Panc1 (cell line): ENCODE measurements around the gene ZCCHC17. TPM values are rescaled to one million over a fixed set of nuclear protein-coding genes. Genes with fewer than 3 reads are reported as not detected.

Experiments
- ATAC-seq: fragments of 200-7000 bp; cut with Tn5 transposase; 2 replicates; pipeline ENCODE4 v1.9.1; 2020; ENCODE audit warnings: mild to moderate bottlenecking, moderate library complexity
- BruUV-seq: library from RNA; stranded (reverse); fragments of 400-500 nt; replicated peaks from 2 replicates; lab custom pipeline; 2021; lab: Mats Ljungman, UMichigan
- CTCF ChIA-PET: fragments of 300-600 bp; sonication (Branson Sonifier 250); formaldehyde crosslinking; loops from one replicate; lab custom pipeline; 2022; ENCODE audit warnings: antibody characterized with exemption; lab: Charles Lee
- POLR2A ChIA-PET: fragments of 300-600 bp; sonication (Branson Sonifier 250); formaldehyde crosslinking; loops from one replicate; lab custom pipeline; 2022; ENCODE audit warnings: antibody characterized with exemption; lab: Charles Lee
- DNase-seq: peaks from one replicate; pipeline ENCODE4 v3.0.0-alpha.2; 2010; ENCODE audit warnings: low read depth, low spot score
- H3K27ac ChIP-seq: 2 replicates; pipeline ENCODE4 v1.5.1; 2011; ENCODE audit warnings: mild to moderate bottlenecking, low read length, inconsistent platforms
- H3K27me3 ChIP-seq: fragments of 200-500 bp; sonication (Bioruptor generic); 2 replicates; pipeline ENCODE4 v1.6.0; 2014; ENCODE audit warnings: low read length, inconsistent platforms; ENCODE audit not compliant: control insufficient read depth, insufficient read depth
- H3K36me3 ChIP-seq: fragments of 200-500 bp; sonication (Bioruptor generic); 2 replicates; pipeline ENCODE4 v1.5.1; 2014; ENCODE audit warnings: inconsistent platforms, mild to moderate bottlenecking, low read length, moderate library complexity; ENCODE audit not compliant: control insufficient read depth, insufficient read depth
- H3K4me1 ChIP-seq: 2 replicates; pipeline ENCODE4 v1.5.1; 2011; ENCODE audit warnings: inconsistent platforms, mild to moderate bottlenecking, low read length, moderate library complexity; ENCODE audit not compliant: control insufficient read depth, insufficient read depth
- H3K4me3 ChIP-seq, 2 experiments: 2 replicates each; pipeline ENCODE4 v1.5.1; 2011 to 2012; ENCODE audit warnings: low read depth in 2 of 2, low read length in 2 of 2, mild to moderate bottlenecking in 2 of 2, inconsistent platforms in 1 of 2, moderate library complexity in 1 of 2
- H3K9me3 ChIP-seq: fragments of 200-500 bp; sonication (Bioruptor generic); 2 replicates; pipeline ENCODE4 v1.5.1; 2014; ENCODE audit warnings: low read depth, mild to moderate bottlenecking, inconsistent platforms, low read length, moderate library complexity; ENCODE audit not compliant: control insufficient read depth, insufficient read depth
- POLR2AphosphoS5 ChIP-seq: IDR thresholded peaks from 2 replicates; pipeline ENCODE4 v1.6.1; 2012; ENCODE audit warnings: mild to moderate bottlenecking, low read depth, low read length, moderate library complexity
- SIN3A ChIP-seq: IDR thresholded peaks from 2 replicates; pipeline ENCODE4 v1.6.1; 2012; ENCODE audit warnings: low read depth, mild to moderate bottlenecking, low read length, moderate library complexity, borderline replicate concordance; ENCODE audit not compliant: insufficient read depth
- TCF7L2 ChIP-seq: IDR thresholded peaks from 2 replicates; pipeline ENCODE4 v1.6.1; 2011; ENCODE audit warnings: mild to moderate bottlenecking, low read depth, low read length, inconsistent platforms
- in situ Hi-C: cut with HindIII; loops from 2 replicates; pipeline ENCODE4 v1.10.0; 2016; ENCODE audit warnings: low sequenced_read_pairs, low pct_unique_long_range_greater_than_20kb
- intact Hi-C: fragments of 100-400 bp; cut with micrococcal nuclease; formaldehyde crosslinking; loops from one replicate; pipeline ENCODE4 v1.10.0; 2022; ENCODE audit not compliant: unreplicated experiment
- total RNA-seq: library from RNA; stranded (reverse); gene quantifications from one replicate; pipeline ENCODE4 v1.2.1, GENCODE V29; 2021; ENCODE audit not compliant: unreplicated experiment
- TF ChIP-seq, protein P1 (sequence below), 2 experiments: IDR thresholded peaks; 2 replicates each; pipeline ENCODE4 v1.6.1; 2011 to 2012; ENCODE audit warnings: low read depth in 2 of 2, control low read depth in 1 of 2, low read length in 1 of 2, mild to moderate bottlenecking in 1 of 2, moderate library complexity in 1 of 2; ENCODE audit not compliant: insufficient read depth in 1 of 2
- TF ChIP-seq, protein P2 (sequence below): fragments of 450-650 bp; IDR thresholded peaks from 2 replicates; pipeline ENCODE4 v1.5.1; 2017; ENCODE audit warnings: mild to moderate bottlenecking

The ZCCHC17 gene
- total RNA-seq, 1 experiment from 2014 or later, result 30.6 TPM

DNA sequence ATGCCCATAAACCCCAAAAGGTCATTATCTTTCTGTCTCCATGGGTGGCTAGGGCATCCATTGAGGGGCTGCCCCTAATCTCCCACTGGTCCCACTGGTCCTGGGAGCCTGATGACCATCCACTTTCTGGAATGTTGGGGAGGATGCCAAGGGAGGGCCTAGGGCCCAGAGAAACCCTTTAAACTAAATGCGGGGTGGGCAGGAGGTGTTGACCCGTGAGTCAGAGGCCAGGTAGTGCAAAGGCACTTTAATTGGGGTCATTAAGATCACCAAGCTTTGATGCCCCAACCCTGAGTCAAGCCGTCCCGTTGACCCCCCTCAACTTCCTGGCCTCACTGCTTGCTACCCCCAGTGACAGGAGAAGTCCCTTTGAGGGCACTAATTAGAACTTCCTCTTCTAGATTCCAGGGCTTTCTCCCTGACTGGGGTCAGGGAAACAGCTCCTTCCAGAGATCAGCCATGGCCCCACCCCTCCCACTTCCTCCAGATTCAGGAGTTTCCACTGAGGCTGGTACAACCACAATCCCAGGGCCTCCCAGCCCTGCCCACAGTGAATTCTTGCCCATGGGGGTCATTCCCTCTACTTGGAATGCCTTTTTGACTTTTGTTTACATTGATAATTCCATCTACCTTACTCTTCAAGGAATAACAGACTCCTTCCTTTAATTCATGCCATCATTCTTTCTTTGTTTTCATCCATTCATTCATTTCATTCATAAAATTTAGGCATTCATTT lies 100.7 kb downstream of the ZCCHC17 start:
- ATAC-seq (no peak), DNase-seq (no peak)
- ChIA-PET CTCF (interaction anchor here (0.6 to 2.4 kb wide), 2 partner anchors 100 to 151 kb away, joined by 3 to 8 read pairs; no protein-coding TSS in a partner anchor), POLR2A (interaction anchor here (0.5 kb wide), 1 partner anchor 15 kb away, joined by 6 read pairs; no protein-coding TSS in a partner anchor)
- intact Hi-C loops (loop anchor here (2.0 kb wide), 1 partner anchor 151 kb away; no protein-coding TSS in a partner anchor), in situ Hi-C loops (no loop called here)
- no peaks in the 10 kb centered on the region for H3K27me3 ChIP-seq
- H3K4me1 ChIP-seq, result peaks cover 4% of the 10 kb centered on the region; the same call in 1 of the 2 replicates
- TF ChIP-seq, protein P1, sequence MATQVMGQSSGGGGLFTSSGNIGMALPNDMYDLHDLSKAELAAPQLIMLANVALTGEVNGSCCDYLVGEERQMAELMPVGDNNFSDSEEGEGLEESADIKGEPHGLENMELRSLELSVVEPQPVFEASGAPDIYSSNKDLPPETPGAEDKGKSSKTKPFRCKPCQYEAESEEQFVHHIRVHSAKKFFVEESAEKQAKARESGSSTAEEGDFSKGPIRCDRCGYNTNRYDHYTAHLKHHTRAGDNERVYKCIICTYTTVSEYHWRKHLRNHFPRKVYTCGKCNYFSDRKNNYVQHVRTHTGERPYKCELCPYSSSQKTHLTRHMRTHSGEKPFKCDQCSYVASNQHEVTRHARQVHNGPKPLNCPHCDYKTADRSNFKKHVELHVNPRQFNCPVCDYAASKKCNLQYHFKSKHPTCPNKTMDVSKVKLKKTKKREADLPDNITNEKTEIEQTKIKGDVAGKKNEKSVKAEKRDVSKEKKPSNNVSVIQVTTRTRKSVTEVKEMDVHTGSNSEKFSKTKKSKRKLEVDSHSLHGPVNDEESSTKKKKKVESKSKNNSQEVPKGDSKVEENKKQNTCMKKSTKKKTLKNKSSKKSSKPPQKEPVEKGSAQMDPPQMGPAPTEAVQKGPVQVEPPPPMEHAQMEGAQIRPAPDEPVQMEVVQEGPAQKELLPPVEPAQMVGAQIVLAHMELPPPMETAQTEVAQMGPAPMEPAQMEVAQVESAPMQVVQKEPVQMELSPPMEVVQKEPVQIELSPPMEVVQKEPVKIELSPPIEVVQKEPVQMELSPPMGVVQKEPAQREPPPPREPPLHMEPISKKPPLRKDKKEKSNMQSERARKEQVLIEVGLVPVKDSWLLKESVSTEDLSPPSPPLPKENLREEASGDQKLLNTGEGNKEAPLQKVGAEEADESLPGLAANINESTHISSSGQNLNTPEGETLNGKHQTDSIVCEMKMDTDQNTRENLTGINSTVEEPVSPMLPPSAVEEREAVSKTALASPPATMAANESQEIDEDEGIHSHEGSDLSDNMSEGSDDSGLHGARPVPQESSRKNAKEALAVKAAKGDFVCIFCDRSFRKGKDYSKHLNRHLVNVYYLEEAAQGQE (IDR thresholded peaks at IDR 0.05; ENCODE audit: insufficient read depth in 1 of 2, low read depth in 2 of 2, low read length in 1 of 2), result no peak
- TF ChIP-seq POLR2AphosphoS5 (no peak), SIN3A (no peak), TCF7L2 (no peak)
- TF ChIP-seq, protein P2, sequence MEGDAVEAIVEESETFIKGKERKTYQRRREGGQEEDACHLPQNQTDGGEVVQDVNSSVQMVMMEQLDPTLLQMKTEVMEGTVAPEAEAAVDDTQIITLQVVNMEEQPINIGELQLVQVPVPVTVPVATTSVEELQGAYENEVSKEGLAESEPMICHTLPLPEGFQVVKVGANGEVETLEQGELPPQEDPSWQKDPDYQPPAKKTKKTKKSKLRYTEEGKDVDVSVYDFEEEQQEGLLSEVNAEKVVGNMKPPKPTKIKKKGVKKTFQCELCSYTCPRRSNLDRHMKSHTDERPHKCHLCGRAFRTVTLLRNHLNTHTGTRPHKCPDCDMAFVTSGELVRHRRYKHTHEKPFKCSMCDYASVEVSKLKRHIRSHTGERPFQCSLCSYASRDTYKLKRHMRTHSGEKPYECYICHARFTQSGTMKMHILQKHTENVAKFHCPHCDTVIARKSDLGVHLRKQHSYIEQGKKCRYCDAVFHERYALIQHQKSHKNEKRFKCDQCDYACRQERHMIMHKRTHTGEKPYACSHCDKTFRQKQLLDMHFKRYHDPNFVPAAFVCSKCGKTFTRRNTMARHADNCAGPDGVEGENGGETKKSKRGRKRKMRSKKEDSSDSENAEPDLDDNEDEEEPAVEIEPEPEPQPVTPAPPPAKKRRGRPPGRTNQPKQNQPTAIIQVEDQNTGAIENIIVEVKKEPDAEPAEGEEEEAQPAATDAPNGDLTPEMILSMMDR, result no peak
- H3K4me3 ChIP-seq, result no peak overlapping the region
- no peaks in the 10 kb centered on the region for H3K9me3 ChIP-seq
- no peaks in the 10 kb centered on the region for H3K36me3 ChIP-seq
- no peak overlapping the region for H3K27ac ChIP-seq
- no TSS peak for BruUV-seq

DNA sequence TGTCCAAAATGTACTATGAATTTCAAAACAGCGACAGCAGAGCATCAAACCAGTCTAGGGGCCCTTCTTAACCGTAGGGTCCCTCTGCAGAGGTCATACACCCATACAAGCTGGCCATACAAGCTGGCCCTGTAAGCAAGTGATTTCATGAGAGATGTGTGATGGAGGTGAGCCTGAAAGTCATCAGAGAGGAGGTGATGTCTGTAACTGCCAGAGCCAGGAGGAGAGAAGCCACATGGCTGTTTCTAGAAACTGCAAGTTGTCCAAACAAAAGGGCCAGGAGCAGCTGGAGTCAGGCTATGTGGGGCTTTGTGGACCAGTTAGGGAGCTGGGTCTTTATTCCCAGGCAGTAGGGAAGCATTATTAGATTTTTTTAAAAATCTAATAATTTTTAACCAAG lies 101.4 kb downstream of the ZCCHC17 start:
- intact Hi-C loops, result no loop called here
- POLR2A ChIA-PET, result no interaction called here
- no peak overlapping the region for H3K27ac ChIP-seq
- TF ChIP-seq POLR2AphosphoS5 (no peak), TCF7L2 (no peak)
- TF ChIP-seq, protein P2, result no peak
- no peak overlapping the region for H3K4me3 ChIP-seq
- BruUV-seq, result no TSS peak
- CTCF ChIA-PET, result interaction anchor here (0.6 to 0.7 kb wide), 2 partner anchors 8 to 101 kb away, joined by 3 read pairs; no protein-coding TSS in a partner anchor
- H3K36me3 ChIP-seq, result no peaks in the 10 kb centered on the region
- ATAC-seq (no peak), DNase-seq (no peak)
- peaks cover 4% of the 10 kb centered on the region; the same call in 1 of the 2 replicates for H3K4me1 ChIP-seq
- in situ Hi-C loops, result no loop called here
- H3K9me3 ChIP-seq, result no peaks in the 10 kb centered on the region
- H3K27me3 ChIP-seq, result no peaks in the 10 kb centered on the region
